HEK293 (cell line): ENCODE measurements around the gene MTCH2.

ENCODE experiments used
- GLI4 ChIP-seq: fragments of 450-650 bp; formaldehyde crosslinking; IDR thresholded peaks from 2 replicates; pipeline ENCODE4 v1.5.1; 2016; ENCODE audit warnings: missing biosample characterization, missing genetic modification characterization
- ZBTB17 ChIP-seq: fragments of 450-650 bp; formaldehyde crosslinking; IDR thresholded peaks from 2 replicates; pipeline ENCODE4 v1.5.1; 2016; ENCODE audit warnings: missing biosample characterization, missing genetic modification characterization
- ZNF10 ChIP-seq: fragments of 450-650 bp; formaldehyde crosslinking; IDR thresholded peaks from 2 replicates; pipeline ENCODE4 v1.5.1; 2017; ENCODE audit warnings: missing biosample characterization, missing genetic modification characterization
- ZNF23 ChIP-seq: fragments of 450-650 bp; formaldehyde crosslinking; IDR thresholded peaks from 2 replicates; pipeline ENCODE4 v1.5.1; 2016; ENCODE audit warnings: missing biosample characterization, missing genetic modification characterization, borderline replicate concordance
- ZNF654 ChIP-seq: fragments of 450-650 bp; formaldehyde crosslinking; IDR thresholded peaks from 2 replicates; pipeline ENCODE4 v1.5.1; 2016; ENCODE audit warnings: low read depth, missing biosample characterization, missing genetic modification characterization
- TF ChIP-seq, protein P1 (sequence below): fragments of 450-650 bp; formaldehyde crosslinking; IDR thresholded peaks from 2 replicates; pipeline ENCODE4 v1.5.1; 2016; ENCODE audit warnings: missing biosample characterization, missing genetic modification characterization

DNA sequence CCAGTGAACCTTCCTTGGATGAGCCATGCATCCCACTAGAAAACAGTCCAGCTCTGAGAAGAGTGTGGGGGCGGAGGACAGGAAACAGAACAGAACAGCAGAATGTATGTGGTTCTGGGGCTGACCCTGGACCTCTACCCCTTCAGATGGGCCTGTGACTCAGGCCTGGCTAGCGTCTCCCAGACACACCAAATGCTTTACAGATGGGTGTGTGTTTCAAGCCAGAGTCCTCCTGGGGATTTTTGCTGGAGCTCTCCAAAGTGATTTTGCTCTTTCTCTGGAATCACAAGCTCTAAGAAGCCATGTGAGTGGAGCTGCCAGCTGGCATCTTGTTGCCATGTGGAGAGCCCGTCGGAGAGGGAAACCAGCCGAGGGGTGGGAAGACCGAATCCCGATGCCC, 35.0 kb downstream of the MTCH2 start:
- TF ChIP-seq GLI4 (no peak), ZNF654 (tag by site-specific recombination) (no peak), ZNF23 (no peak), ZNF10 (no peak), ZBTB17 (no peak)
- TF ChIP-seq, protein P1, sequence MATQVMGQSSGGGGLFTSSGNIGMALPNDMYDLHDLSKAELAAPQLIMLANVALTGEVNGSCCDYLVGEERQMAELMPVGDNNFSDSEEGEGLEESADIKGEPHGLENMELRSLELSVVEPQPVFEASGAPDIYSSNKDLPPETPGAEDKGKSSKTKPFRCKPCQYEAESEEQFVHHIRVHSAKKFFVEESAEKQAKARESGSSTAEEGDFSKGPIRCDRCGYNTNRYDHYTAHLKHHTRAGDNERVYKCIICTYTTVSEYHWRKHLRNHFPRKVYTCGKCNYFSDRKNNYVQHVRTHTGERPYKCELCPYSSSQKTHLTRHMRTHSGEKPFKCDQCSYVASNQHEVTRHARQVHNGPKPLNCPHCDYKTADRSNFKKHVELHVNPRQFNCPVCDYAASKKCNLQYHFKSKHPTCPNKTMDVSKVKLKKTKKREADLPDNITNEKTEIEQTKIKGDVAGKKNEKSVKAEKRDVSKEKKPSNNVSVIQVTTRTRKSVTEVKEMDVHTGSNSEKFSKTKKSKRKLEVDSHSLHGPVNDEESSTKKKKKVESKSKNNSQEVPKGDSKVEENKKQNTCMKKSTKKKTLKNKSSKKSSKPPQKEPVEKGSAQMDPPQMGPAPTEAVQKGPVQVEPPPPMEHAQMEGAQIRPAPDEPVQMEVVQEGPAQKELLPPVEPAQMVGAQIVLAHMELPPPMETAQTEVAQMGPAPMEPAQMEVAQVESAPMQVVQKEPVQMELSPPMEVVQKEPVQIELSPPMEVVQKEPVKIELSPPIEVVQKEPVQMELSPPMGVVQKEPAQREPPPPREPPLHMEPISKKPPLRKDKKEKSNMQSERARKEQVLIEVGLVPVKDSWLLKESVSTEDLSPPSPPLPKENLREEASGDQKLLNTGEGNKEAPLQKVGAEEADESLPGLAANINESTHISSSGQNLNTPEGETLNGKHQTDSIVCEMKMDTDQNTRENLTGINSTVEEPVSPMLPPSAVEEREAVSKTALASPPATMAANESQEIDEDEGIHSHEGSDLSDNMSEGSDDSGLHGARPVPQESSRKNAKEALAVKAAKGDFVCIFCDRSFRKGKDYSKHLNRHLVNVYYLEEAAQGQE (tag by site-specific recombination), result no peak
